ENCODE measurements around the gene EPHA5.

DNA sequence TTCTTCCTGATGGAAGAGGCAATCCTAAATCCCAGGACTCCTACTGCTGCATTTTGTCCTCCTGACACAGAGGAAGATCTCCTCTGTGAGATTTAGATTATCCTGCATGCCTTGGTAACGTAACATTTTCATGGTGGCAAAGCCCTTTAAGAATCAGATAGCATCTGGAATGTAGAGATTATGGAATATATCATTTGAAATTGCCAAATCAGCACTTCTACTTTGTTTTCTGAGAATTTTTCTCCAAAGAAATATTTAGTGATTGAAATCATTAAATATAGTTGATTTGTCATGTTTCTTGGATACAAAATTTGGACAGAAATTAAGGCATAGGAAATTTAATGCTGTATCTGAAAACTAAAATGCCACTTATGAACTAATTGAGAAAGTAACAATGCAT, 326.9 kb downstream of the EPHA5 start:
- TF ChIP-seq CTCF (conservative IDR thresholded peaks at IDR 0.05; ENCODE audit: low read depth, low read length) (no peak), EZH2 (IDR thresholded peaks at IDR 0.05; ENCODE audit: low read length, unreplicated experiment) (no peak), EZH2phosphoT487 (IDR thresholded peaks at IDR 0.05; ENCODE audit: borderline replicate concordance, low read length) (no peak)

All from PC-3 (cell line).